ENCODE data around the gene MYO1H.

DNA sequence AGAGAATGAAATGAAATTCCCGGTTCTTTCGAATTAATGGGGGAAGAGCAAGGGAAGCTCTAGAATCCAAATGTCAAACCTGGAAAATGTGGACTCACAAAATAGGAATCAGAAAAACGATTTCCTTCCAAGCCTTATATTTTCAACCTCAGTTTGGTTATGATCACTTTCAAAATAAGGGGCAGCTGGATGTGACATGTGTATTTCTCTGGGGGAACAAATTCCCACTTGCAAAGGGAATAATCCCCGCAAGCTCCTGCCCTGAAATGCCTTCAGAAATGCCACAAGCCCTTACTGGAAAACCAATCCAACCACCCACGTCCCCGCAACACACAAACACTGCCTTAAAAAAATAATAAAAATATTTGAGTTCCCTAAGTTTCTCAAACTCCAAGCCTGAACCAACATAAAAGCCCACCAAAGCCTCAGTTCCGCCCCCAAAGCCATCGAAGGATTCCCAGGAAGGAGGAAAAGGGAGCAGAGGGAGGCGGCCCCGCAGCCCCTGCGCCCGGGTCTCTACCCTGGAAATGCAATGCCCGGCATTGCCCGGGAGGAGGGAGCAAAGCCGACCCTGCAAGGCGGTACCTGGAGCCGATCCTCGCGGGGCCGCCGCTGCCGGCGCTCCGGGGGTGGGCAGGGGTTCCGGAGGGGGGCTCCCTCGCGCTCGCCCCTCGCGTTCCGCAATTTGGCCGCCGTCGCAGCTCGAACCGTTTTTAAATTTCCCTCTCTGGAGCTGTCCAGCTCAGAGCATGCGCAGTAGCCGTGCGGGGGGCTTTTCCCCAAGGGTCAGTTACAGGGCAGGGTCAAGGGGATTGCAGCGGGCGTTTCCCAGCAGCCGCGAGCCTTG, 38.9 kb upstream of the MYO1H start, which contains the start of gene FOXN4:
- TF ChIP-seq, protein P1, sequence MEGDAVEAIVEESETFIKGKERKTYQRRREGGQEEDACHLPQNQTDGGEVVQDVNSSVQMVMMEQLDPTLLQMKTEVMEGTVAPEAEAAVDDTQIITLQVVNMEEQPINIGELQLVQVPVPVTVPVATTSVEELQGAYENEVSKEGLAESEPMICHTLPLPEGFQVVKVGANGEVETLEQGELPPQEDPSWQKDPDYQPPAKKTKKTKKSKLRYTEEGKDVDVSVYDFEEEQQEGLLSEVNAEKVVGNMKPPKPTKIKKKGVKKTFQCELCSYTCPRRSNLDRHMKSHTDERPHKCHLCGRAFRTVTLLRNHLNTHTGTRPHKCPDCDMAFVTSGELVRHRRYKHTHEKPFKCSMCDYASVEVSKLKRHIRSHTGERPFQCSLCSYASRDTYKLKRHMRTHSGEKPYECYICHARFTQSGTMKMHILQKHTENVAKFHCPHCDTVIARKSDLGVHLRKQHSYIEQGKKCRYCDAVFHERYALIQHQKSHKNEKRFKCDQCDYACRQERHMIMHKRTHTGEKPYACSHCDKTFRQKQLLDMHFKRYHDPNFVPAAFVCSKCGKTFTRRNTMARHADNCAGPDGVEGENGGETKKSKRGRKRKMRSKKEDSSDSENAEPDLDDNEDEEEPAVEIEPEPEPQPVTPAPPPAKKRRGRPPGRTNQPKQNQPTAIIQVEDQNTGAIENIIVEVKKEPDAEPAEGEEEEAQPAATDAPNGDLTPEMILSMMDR (IDR thresholded peaks at IDR 0.05 in 4 of 5, conservative IDR thresholded peaks at IDR 0.05 in 1 of 5): no peak
- no peak for TF ChIP-seq POLR2A (IDR thresholded peaks at IDR 0.05)

Data from gastrocnemius medialis (tissue), 4 donors.